K562 (cell line): Measurements from ENCODE around the gene HDAC6. TPM values are rescaled to one million over a fixed set of nuclear protein-coding genes. Genes with fewer than 3 reads are reported as not detected.

Experiments used
- EHMT2 ChIP-seq: fragments of 450-650 bp; IDR thresholded peaks from 2 replicates; pipeline ENCODE4 v1.6.1; 2018; ENCODE audit warnings: antibody characterized with exemption
- JUND ChIP-seq, 2 experiments: IDR thresholded peaks; 2 replicates in 1 of 2; 3 replicates in 1 of 2; pipeline ENCODE4 v1.6.1; 2011; ENCODE audit warnings: borderline replicate concordance in 2 of 2, low read depth in 2 of 2, low read length in 2 of 2, improper control_type of control experiment in 1 of 2, missing biosample characterization in 1 of 2, missing genetic modification characterization in 1 of 2, missing genetic modification reagents in 1 of 2
- MEIS2 ChIP-seq: fragments of 450-650 bp; IDR thresholded peaks from 2 replicates; pipeline ENCODE4 v1.6.1; 2014; ENCODE audit warnings: mild to moderate bottlenecking; ENCODE audit not compliant: partially characterized antibody
- NFE2 ChIP-seq: IDR thresholded peaks from 2 replicates; pipeline ENCODE4 v1.6.1; 2014; ENCODE audit warnings: antibody characterized with exemption, low read depth
- NR4A1 ChIP-seq, 2 experiments: fragments of 250-450 bp in 1 of 2; fragments of 450-650 bp in 1 of 2; sonication (Bioruptor Pico) in 1 of 2; IDR thresholded peaks; 2 replicates each; pipeline versions ENCODE4 v1.4.0 to v1.6.1; 2016 to 2020; ENCODE audit warnings: mild to moderate bottlenecking in 2 of 2, missing compliant biosample characterization in 1 of 2, missing genetic modification characterization in 1 of 2, moderate library complexity in 1 of 2
- SPI1 ChIP-seq: IDR thresholded peaks from 2 replicates; pipeline ENCODE4 v1.6.1; 2011; ENCODE audit warnings: low read depth, low read length, control low read depth, borderline replicate concordance
- ZBTB17 ChIP-seq: fragments of 450-650 bp; formaldehyde crosslinking; IDR thresholded peaks from 2 replicates; pipeline ENCODE4 v1.4.0; 2020; ENCODE audit warnings: mild to moderate bottlenecking
- ZNF316 ChIP-seq: fragments of 450-650 bp; IDR thresholded peaks from 2 replicates; pipeline ENCODE4 v1.6.1; 2016
- polyA plus RNA-seq, 8 experiments: library from polyadenylated mRNA; depleted of rRNA in 4 of 8; stranded (reverse) in 5 of 8; unstranded in 3 of 8; fragments of >200 nt; fragmentation: Nextera tagmentation in 2 of 8; fragmentation: Illumina TruSeq in 1 of 8; extraction: Ambion mirVana in 2 of 8; extraction: Trizol in 1 of 8; gene quantifications; 2 replicates each; pipeline versions ENCODE4 v1.2.1 to v1.2.3, GENCODE V29; 2011 to 2014; ENCODE audit warnings: inconsistent platforms in 1 of 8, missing spikeins in 1 of 8
- total RNA-seq, 7 experiments: library from RNA; depleted of rRNA in 6 of 7; stranded (reverse); fragments of >200 nt in 6 of 7; fragmentation: Illumina TruSeq in 2 of 7; extraction: Trizol in 2 of 7; gene quantifications; 2 replicates each; pipeline versions ENCODE4 v1.2.1 to v1.2.3, GENCODE V29; 2011 to 2021; ENCODE audit warnings: low replicate concordance in 1 of 7
- TF ChIP-seq, protein P1 (sequence below): fragments of 450-650 bp; IDR thresholded peaks from 2 replicates; pipeline ENCODE4 v1.6.1; 2017; ENCODE audit warnings: antibody characterized with exemption, mild to moderate bottlenecking

The HDAC6 gene
- total and polyA plus RNA-seq, 9 of the 15 experiments (the other 6 are each of a cell fraction or from before 2014, with no cell fraction given), result 29.9 to 101 (median 71.2) TPM

DNA sequence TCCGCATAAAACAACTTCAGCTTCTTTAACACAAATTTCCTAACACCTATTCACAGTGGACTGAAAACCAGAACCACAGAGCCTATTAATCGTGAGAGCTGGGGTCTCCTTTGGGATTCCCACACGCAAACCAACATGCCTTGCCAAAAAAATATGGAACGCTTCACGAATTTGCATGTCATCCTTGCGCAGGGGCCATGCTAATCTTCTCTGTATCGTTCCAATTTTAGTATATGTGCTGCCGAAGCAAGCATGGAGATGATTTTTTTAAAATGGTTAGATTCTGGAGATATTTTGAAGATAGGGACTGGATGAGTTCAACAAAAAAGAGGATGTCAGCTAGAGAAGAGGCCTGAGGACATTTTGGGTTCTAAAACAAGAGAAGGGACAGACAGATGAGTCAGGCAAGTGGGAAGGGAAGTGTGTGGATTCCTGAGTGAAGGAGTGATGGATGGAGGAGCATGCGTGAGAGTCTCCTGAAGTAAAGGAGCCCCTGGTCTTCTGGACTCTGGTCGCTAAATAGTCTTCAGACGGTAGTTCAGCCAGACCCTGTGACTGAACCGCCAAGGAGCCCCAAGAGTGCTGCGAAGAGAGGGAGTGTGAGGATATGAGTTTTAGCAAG, 24.9 kb upstream of the HDAC6 start (continued):
- TF ChIP-seq, protein P1, sequence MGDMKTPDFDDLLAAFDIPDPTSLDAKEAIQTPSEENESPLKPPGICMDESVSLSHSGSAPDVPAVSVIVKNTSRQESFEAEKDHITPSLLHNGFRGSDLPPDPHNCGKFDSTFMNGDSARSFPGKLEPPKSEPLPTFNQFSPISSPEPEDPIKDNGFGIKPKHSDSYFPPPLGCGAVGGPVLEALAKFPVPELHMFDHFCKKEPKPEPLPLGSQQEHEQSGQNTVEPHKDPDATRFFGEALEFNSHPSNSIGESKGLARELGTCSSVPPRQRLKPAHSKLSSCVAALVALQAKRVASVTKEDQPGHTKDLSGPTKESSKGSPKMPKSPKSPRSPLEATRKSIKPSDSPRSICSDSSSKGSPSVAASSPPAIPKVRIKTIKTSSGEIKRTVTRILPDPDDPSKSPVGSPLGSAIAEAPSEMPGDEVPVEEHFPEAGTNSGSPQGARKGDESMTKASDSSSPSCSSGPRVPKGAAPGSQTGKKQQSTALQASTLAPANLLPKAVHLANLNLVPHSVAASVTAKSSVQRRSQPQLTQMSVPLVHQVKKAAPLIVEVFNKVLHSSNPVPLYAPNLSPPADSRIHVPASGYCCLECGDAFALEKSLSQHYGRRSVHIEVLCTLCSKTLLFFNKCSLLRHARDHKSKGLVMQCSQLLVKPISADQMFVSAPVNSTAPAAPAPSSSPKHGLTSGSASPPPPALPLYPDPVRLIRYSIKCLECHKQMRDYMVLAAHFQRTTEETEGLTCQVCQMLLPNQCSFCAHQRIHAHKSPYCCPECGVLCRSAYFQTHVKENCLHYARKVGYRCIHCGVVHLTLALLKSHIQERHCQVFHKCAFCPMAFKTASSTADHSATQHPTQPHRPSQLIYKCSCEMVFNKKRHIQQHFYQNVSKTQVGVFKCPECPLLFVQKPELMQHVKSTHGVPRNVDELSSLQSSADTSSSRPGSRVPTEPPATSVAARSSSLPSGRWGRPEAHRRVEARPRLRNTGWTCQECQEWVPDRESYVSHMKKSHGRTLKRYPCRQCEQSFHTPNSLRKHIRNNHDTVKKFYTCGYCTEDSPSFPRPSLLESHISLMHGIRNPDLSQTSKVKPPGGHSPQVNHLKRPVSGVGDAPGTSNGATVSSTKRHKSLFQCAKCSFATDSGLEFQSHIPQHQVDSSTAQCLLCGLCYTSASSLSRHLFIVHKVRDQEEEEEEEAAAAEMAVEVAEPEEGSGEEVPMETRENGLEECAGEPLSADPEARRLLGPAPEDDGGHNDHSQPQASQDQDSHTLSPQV, result 0 out of 2 replicates have a peak, but pooled peaks have one; percentile 60
- 0 out of 2 replicates have a peak, but pooled peaks have one; percentile 27 for TF ChIP-seq JUND (IDR thresholded peaks at IDR 0.05; ENCODE audit: borderline replicate concordance, low read depth, low read length)
- TF ChIP-seq JUND (tag; IDR thresholded peaks at IDR 0.05; ENCODE audit: borderline replicate concordance, low read depth, low read length), result no peak
- TF ChIP-seq ZBTB17 (CRISPR knock-in tag), result peak; percentile 85
- peak; percentile 39; the same call in 1 of the 2 replicates for TF ChIP-seq NFE2
- peak; percentile 31; the same call in 1 of the 2 replicates for TF ChIP-seq ZNF316
- TF ChIP-seq EHMT2, result 0 out of 2 replicates have a peak, but pooled peaks have one; percentile 27
- peak; percentile 61 for TF ChIP-seq MEIS2
- no peak for TF ChIP-seq NR4A1 (CRISPR knock-in tag; IDR thresholded peaks at IDR 0.05)
- TF ChIP-seq NR4A1 (tag; IDR thresholded peaks at IDR 0.05), result no peak
- peak; percentile 25; the same call in 1 of the 2 replicates for TF ChIP-seq SPI1
